Keratinocyte (primary cell): ENCODE data around the gene CILP2.

ENCODE experiments used
- EZH2 ChIP-seq: IDR thresholded peaks from one replicate; pipeline ENCODE4 v1.6.1; 2012; ENCODE audit warnings: inconsistent platforms, mild to moderate bottlenecking, low read length, moderate library complexity
- TF ChIP-seq, protein P1 (sequence below), 3 experiments: IDR thresholded peaks in 1 of 3; conservative IDR thresholded peaks in 1 of 3; optimal IDR thresholded peaks in 1 of 3; 2 replicates in 2 of 3; 3 replicates in 1 of 3; pipeline versions ENCODE3 to v1.5.1; 2011; ENCODE audit warnings: low read length in 3 of 3, mild to moderate bottlenecking in 3 of 3, moderate library complexity in 2 of 3, control low read depth in 1 of 3, inconsistent platforms in 1 of 3; ENCODE audit not compliant: insufficient read depth in 2 of 3; ENCODE audit errors: extremely low read depth in 1 of 3

DNA sequence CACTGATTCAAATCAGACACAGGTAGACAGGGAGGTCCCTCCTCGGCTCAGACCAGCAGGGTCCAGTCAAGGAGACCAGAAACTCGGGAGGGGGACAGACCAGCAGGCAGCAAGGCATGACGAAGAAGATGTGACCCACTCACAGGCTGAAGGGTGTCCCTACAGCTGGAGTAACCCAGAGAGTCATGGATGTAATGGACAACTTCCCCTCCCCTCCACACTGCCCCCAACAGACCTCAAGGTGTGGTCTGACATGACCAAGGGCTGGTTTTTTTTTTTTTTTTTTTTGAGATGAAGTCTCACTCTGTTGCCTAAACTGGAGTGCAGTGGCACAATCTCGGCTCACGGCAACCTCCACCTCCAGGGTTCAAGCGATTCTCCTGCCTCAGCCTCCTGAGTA lies 46.3 kb downstream of the CILP2 start:
- TF ChIP-seq, protein P1, sequence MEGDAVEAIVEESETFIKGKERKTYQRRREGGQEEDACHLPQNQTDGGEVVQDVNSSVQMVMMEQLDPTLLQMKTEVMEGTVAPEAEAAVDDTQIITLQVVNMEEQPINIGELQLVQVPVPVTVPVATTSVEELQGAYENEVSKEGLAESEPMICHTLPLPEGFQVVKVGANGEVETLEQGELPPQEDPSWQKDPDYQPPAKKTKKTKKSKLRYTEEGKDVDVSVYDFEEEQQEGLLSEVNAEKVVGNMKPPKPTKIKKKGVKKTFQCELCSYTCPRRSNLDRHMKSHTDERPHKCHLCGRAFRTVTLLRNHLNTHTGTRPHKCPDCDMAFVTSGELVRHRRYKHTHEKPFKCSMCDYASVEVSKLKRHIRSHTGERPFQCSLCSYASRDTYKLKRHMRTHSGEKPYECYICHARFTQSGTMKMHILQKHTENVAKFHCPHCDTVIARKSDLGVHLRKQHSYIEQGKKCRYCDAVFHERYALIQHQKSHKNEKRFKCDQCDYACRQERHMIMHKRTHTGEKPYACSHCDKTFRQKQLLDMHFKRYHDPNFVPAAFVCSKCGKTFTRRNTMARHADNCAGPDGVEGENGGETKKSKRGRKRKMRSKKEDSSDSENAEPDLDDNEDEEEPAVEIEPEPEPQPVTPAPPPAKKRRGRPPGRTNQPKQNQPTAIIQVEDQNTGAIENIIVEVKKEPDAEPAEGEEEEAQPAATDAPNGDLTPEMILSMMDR (optimal IDR thresholded peaks at IDR 0.05 in 1 of 3, IDR thresholded peaks at IDR 0.05 in 1 of 3, conservative IDR thresholded peaks at IDR 0.05 in 1 of 3; ENCODE audit: extremely low read depth in 1 of 3, insufficient read depth in 2 of 3, low read length in 3 of 3) = no peak
- no peak for TF ChIP-seq EZH2
